H1 (cell line): ENCODE data around the gene NR5A1.

Source experiments
- JUND ChIP-seq: IDR thresholded peaks from 2 replicates; pipeline ENCODE4 v1.6.1; 2011; ENCODE audit warnings: mild to moderate bottlenecking, improper control_type of control experiment, low read length
- MAFK ChIP-seq: IDR thresholded peaks from 2 replicates; pipeline ENCODE4 v1.6.1; 2012; ENCODE audit warnings: low read depth, mild to moderate bottlenecking, improper control_type of control experiment, low read length

- TF ChIP-seq MAFK (no peak), JUND (no peak)
Observed at GRCh38 chr9:124501771-124502320, 5.4 kb downstream of the NR5A1 start.
